Measurements from ENCODE around the gene SLC12A7. TPM values are rescaled to one million over a fixed set of nuclear protein-coding genes. Genes with fewer than 3 reads are reported as not detected.

SLC12A7 gene
- total and polyA plus RNA-seq, 9 of the 15 experiments (the other 6 are each of a cell fraction or from before 2014, with no cell fraction given), result 0.01 to 3.1 (median 0.56) TPM

DNA sequence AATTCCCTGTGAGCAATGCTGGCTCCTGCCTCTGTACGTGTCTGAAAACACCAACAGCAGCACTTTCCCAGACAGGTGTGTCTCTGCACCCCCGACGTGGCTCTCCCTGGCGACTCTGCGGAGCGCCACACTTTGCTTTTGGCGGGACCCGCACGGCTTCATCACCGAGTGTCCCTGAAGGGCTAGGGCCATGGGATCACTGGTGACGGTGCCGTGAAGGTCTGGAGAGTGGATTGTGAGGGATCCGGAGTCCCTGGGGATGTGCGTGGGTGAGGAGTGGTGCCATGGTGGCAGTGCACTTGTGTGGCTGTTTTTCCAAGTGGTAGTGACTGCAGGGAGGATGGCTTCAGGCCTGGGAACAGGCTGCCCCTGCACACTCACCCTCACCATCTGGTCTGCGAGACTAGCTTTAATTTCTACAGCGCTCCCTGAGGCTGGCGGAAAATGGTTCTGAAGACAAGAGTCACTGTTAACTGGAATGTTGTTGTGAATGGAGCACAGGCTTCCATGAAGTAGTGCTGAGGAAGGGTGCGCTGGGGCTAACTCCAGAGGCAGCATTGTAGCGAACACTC, 100.0 kb downstream of the SLC12A7 start:
- no peak overlapping the region for H3K9ac ChIP-seq (ENCODE audit: insufficient read depth in 1 of 2, low read depth in 2 of 2, low read length in 2 of 2)
- ChIA-PET POLR2A (interaction anchor here (0.6 to 1.7 kb wide), 2 partner anchors 7 to 128 kb away, joined by 4 to 5 read pairs; no protein-coding TSS in a partner anchor), CTCF (ENCODE audit: low intra/inter-chr PET ratio) (no interaction called here)
- TF ChIP-seq PTTG1 (tag; IDR thresholded peaks at IDR 0.05; ENCODE audit: low read depth), result no peak
- TF ChIP-seq TGIF2 (CRISPR knock-in tag; IDR thresholded peaks at IDR 0.05), result no peak
- no peak for TF ChIP-seq HCFC1 (IDR thresholded peaks at IDR 0.05; ENCODE audit: low read depth, low read length)
- TF ChIP-seq NFXL1 (CRISPR knock-in tag; IDR thresholded peaks at IDR 0.05), result no peak
- no peak for TF ChIP-seq JUN (IDR thresholded peaks at IDR 0.05; ENCODE audit: borderline replicate concordance, low read depth, low read length)
- no peak for TF ChIP-seq JUN (CRISPR knock-in tag; IDR thresholded peaks at IDR 0.05; ENCODE audit: borderline replicate concordance)
- no peak for TF ChIP-seq SIN3A (IDR thresholded peaks at IDR 0.05; ENCODE audit: borderline replicate concordance in 2 of 2, control insufficient read depth in 1 of 2, low read depth in 2 of 2, low read length in 2 of 2)
- TF ChIP-seq, protein P1, sequence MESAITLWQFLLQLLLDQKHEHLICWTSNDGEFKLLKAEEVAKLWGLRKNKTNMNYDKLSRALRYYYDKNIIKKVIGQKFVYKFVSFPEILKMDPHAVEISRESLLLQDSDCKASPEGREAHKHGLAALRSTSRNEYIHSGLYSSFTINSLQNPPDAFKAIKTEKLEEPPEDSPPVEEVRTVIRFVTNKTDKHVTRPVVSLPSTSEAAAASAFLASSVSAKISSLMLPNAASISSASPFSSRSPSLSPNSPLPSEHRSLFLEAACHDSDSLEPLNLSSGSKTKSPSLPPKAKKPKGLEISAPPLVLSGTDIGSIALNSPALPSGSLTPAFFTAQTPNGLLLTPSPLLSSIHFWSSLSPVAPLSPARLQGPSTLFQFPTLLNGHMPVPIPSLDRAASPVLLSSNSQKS (CRISPR knock-in tag; IDR thresholded peaks at IDR 0.05), result no peak
- no peak for TF ChIP-seq MAFG (tag; conservative IDR thresholded peaks at IDR 0.05)
- no peak for TF ChIP-seq RFX5 (IDR thresholded peaks at IDR 0.05; ENCODE audit: low read depth, low read length)
- no peak for TF ChIP-seq POLR3G (IDR thresholded peaks at IDR 0.05; ENCODE audit: extremely low read depth, insufficient read length, insufficient replicate concordance)
- H3K4me1 ChIP-seq (replicated peaks in 1 of 2; ENCODE audit: control insufficient read depth in 2 of 2, insufficient read depth in 2 of 2, low read length in 2 of 2), result peaks cover 0 to 34% of the 10 kb centered on the region in 2 experiments; a peak in 2 of 5 replicates
- intact Hi-C loops (cut with micrococcal nuclease) (loop anchor here (2.0 kb wide), 1 partner anchor 89 kb away; no protein-coding TSS in a partner anchor), in situ Hi-C loops (cut with MboI) (no loop called here)
- no peak for ATAC-seq
- no peak overlapping the region for H2AFZ ChIP-seq (ENCODE audit: low read depth, low read length)
- no TSS peak for BruUV-seq (replicated peaks)
- H3K36me3 ChIP-seq (ENCODE audit: control insufficient read depth, insufficient read depth, low read length), result no peaks in the 10 kb centered on the region
- H3K9me1 ChIP-seq (ENCODE audit: control insufficient read depth, insufficient read depth, low read length), result no peaks in the 10 kb centered on the region
- H3K4me3 ChIP-seq, result no peak overlapping the region
- WGBS (ENCODE audit: insufficient coverage, low coverage, missing lambda C conversion rate), result 19% methylated on average over 19 of the region's 19 CpGs
- no peak for FAIRE-seq
- H3K79me2 ChIP-seq (ENCODE audit: control insufficient read depth, insufficient read depth, low read length), result no peaks in the 10 kb centered on the region
- no peaks in the 10 kb centered on the region for H3K9me3 ChIP-seq (replicated peaks; ENCODE audit: control insufficient read depth, insufficient read depth, low read depth, low read length)
- no peak overlapping the region for H3K4me2 ChIP-seq (ENCODE audit: insufficient read depth, low read length)
- H3K27me3 ChIP-seq (ENCODE audit: control insufficient read depth in 2 of 2, insufficient read depth in 2 of 2, low read length in 2 of 2), result peaks cover 46 to 89% of the 10 kb centered on the region in 2 experiments
- peaks cover 48% of the 10 kb centered on the region for H4K20me1 ChIP-seq (replicated peaks; ENCODE audit: control insufficient read depth, insufficient read depth, low read length)
- DNase-seq (ENCODE audit: extremely low read depth in 1 of 4, low spot score in 3 of 4), result no peak
- H3K27ac ChIP-seq (ENCODE audit: extremely low read depth, low read depth, low read length), result no peak overlapping the region

Measured in K562 (cell line).